Measurements from ENCODE around the gene DPY30. TPM values are rescaled to one million over a fixed set of nuclear protein-coding genes. Genes with fewer than 3 reads are reported as not detected.
"Not testable (repeated sequence)": the region's sequence is repeated elsewhere in the genome, so short reads cannot be mapped to it uniquely, and the experiment has no call there.

The DPY30 gene
- total RNA-seq, 1 donor from 2014 or later: 49.4 TPM

- H3K4me1 ChIP-seq: no peaks in the 10 kb centered on the region
- DNase-seq (ENCODE audit: low spot score in 2 of 2): no peak
- no peak overlapping the region for H3K4me3 ChIP-seq
- intact Hi-C loops (cut with DNase I): no loop called here
- no peaks in the 10 kb centered on the region for H3K9me3 ChIP-seq
- H3K27ac ChIP-seq: no peak overlapping the region
- TF ChIP-seq, protein P1, sequence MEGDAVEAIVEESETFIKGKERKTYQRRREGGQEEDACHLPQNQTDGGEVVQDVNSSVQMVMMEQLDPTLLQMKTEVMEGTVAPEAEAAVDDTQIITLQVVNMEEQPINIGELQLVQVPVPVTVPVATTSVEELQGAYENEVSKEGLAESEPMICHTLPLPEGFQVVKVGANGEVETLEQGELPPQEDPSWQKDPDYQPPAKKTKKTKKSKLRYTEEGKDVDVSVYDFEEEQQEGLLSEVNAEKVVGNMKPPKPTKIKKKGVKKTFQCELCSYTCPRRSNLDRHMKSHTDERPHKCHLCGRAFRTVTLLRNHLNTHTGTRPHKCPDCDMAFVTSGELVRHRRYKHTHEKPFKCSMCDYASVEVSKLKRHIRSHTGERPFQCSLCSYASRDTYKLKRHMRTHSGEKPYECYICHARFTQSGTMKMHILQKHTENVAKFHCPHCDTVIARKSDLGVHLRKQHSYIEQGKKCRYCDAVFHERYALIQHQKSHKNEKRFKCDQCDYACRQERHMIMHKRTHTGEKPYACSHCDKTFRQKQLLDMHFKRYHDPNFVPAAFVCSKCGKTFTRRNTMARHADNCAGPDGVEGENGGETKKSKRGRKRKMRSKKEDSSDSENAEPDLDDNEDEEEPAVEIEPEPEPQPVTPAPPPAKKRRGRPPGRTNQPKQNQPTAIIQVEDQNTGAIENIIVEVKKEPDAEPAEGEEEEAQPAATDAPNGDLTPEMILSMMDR (IDR thresholded peaks at IDR 0.05): no peak
- no peaks in the 10 kb centered on the region for H3K27me3 ChIP-seq
- no peaks in the 10 kb centered on the region for H3K36me3 ChIP-seq
Measured at GRCh38 chr2:32051836-32052439, 12.3 kb upstream of the DPY30 start.

DNA sequence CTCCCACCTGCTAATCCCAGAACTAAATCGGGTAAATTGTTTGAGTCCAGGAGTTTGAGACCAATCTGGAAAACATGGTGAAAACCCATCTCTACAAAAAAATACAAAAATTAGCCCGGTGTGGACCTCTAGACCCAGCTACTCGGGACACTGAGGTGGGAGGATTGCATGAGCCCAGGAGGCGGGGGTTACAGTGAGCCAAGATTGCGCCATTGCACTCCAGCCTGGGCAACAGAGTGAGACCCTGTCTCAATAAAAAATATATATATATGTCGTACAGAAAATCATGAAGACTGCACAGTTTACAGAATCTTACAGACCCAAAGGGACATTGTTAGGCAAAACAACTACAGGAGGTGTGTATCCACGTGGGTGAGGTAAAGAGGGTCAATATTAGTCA, 4.0 kb upstream of the DPY30 start:
- no peaks in the 10 kb centered on the region for H3K27me3 ChIP-seq
- no peak overlapping the region for H3K4me3 ChIP-seq
- H3K9me3 ChIP-seq: no peaks in the 10 kb centered on the region
- no peaks in the 10 kb centered on the region for H3K36me3 ChIP-seq
- no peak for DNase-seq (ENCODE audit: low spot score in 2 of 2)
- TF ChIP-seq, protein P1 (IDR thresholded peaks at IDR 0.05): no peak
- no peak overlapping the region for H3K27ac ChIP-seq
- H3K4me1 ChIP-seq: peaks cover 0 to 5% of the 10 kb centered on the region in 2 donors
- intact Hi-C loops (cut with DNase I): no loop called here

DNA sequence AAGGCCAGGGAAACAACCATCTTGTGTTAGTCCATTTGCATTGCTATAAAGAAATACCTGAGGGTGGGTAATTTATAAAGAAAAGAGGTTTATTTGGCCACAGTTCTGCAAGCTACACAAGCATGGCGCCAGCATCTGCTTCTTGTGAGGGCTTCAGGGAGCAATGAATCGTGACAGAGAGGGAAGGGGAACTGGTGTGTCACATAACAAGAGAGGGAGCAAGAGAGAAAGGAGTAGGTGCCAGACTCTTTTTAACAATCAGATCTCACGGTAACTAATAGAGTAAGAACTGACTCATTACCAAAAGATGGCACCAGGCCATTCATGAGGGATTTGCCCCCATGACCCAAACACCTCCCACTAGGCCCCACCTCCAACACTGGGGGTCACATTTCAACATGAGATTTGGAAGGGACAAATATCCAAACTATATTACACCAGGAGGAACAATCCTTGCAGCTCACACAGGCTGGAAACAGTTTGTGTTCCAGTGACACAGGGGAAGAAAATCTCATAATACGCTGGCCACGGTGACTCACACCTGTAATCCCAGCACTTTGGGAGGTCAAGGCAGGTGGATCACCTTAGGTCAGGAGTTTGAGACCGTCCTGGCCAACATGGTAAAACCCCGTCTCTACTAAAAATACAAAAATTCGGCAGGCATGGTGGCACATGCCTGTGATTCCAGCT, 5.3 kb downstream of the DPY30 start:
- H3K4me1 ChIP-seq; H3K4me3 ChIP-seq; H3K27me3 ChIP-seq; DNase-seq (ENCODE audit: low spot score in 2 of 2); H3K9me3 ChIP-seq; H3K27ac ChIP-seq; intact Hi-C loops (cut with DNase I): not testable (repeated sequence)
- peaks cover 16% of the 10 kb centered on the region in 2 donors for H3K36me3 ChIP-seq

GRCh38 chr2:32018789-32019482, 20.7 kb downstream of the DPY30 start:
- peaks cover 15 to 60% of the 10 kb centered on the region in 2 donors for H3K36me3 ChIP-seq
- H3K4me3 ChIP-seq; H3K27me3 ChIP-seq; H3K27ac ChIP-seq; intact Hi-C loops (cut with DNase I); H3K9me3 ChIP-seq; DNase-seq (ENCODE audit: low spot score in 2 of 2); H3K4me1 ChIP-seq: not testable (repeated sequence)

- Histone ChIP-seq H3K36me3 (peaks cover 0 to 17% of the 10 kb centered on the region in 2 donors), H3K27me3 (no peaks in the 10 kb centered on the region), H3K27ac (no peak overlapping the region), H3K4me1 (peaks cover 3 to 14% of the 10 kb centered on the region in 2 donors), H3K4me3 (no peak overlapping the region), H3K9me3 (no peaks in the 10 kb centered on the region)
- DNase-seq (ENCODE audit: low spot score in 2 of 2): no peak
- TF ChIP-seq, protein P1 (IDR thresholded peaks at IDR 0.05): no peak
- intact Hi-C loops (cut with DNase I): no loop called here
Measured at GRCh38 chr2:32012872-32013271, 26.7 kb downstream of the DPY30 start.

- TF ChIP-seq, protein P1 (IDR thresholded peaks at IDR 0.05): no peak
- intact Hi-C loops (cut with DNase I): loop anchor here (1.0 to 2.0 kb wide), 3 partner anchors 27 to 153 kb away; partner anchors contain the start of genes DPY30, SLC30A6 and SPAST
- Histone ChIP-seq H3K4me1 (peaks cover 3 to 23% of the 10 kb centered on the region in 2 donors), H3K9me3 (no peaks in the 10 kb centered on the region), H3K27me3 (no peaks in the 10 kb centered on the region), H3K36me3 (peaks cover 0 to 3% of the 10 kb centered on the region in 2 donors), H3K4me3 (peak overlapping the region; percentile 70 to 89), H3K27ac (peak overlapping the region; percentile 86 to 98)
- no peak for DNase-seq (ENCODE audit: low spot score in 2 of 2)
Measured at GRCh38 chr2:32011485-32011960, 28.1 kb downstream of the DPY30 start.

Data from ascending aorta (tissue), 2 donors.